GM18861 (cell line): ENCODE data around the gene YPEL3.
"Not testable (repeated sequence)": the region's sequence is repeated elsewhere in the genome, so short reads cannot be mapped to it uniquely, and the experiment has no call there.

Experiments
- ATAC-seq: cut with Tn5 transposase; IDR thresholded peaks from one replicate; pipeline ENCODE4 v1.9.1; 2021; ENCODE audit not compliant: unreplicated experiment

YPEL3 gene

DNA sequence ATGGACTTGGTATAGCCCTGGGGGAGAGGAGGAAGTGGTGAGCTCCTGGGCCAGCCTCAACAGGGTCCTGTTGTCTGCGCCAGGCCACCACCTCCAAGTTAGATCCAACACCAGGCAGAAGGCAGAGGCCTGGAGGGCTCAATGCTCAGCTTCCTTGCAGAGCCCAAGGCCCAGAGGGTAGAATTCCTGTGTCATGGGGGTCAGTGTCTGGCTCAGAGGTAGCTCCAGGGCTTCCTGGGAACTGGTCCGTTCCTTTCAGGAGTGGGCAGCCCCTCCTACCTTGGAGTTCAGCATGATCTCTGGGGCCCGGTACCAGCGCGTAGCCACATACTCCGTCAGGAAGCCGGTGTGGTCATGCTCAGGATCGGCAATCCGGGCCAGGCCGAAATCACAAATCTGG, 21.8 kb upstream of the YPEL3 start:
- no peak for ATAC-seq

DNA sequence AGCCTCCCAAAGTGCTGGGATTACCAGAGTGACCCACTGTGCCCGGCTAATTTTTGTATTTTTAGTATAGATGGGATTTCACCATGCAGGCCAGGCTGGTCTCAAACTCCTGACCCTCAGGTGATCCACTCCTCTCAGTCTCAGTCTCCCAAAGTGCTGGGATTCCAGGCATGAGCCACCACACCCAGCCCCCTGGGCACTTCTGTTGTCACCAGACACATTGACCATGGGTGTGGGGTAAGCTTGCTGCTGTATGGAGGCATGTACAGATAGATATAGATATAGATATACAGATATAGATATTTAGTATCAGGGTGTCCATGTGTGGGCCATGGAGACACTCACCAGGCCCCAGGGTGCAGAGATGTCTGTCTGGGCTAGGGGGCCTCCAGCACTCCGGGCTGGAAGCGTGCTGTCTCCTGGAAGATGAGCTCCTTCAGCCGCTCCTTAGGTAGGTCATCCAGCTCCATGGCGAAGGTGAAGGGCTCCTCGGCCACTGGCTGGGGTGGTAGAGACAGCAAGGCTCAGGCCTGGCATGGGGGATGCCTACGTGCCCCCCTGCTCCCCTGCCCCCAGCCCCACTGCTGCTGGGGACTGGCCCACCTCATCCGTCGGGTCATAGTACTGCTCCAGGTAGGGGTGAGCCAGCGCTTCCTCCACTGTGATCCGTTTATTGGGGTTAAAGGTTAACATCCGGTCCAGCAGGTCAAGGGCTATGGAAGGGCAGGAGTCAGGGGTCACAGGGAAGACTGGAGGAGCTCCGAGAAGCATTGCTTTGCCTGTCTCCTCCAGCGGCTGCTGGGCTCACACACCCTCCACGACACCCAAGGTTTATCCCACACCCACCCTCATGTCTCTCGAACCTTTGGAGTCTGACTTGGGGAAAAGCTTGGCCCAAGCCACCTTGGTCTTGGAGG, 20.5 kb upstream of the YPEL3 start:
- ATAC-seq, result no peak

DNA sequence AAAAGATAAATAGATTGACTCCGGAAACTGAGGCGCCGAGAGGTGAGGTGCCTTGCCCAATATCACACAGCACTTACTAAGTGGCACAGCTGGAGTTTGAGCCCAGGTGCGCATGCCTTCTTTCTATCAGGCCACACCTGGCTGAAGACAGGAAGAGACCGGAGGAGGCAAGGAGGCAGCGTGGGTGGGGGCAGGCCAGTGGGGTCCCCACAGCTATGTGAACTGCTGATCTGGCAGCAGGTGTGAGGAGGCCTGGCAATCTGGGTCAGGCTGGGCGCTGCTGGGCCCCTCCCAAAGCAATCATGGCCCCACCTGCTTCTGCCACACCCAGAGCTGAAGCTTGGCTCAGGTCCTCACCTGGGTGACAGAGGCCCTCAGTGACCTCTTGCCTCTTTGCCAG, 19.2 kb upstream of the YPEL3 start:
- ATAC-seq, result no peak

DNA sequence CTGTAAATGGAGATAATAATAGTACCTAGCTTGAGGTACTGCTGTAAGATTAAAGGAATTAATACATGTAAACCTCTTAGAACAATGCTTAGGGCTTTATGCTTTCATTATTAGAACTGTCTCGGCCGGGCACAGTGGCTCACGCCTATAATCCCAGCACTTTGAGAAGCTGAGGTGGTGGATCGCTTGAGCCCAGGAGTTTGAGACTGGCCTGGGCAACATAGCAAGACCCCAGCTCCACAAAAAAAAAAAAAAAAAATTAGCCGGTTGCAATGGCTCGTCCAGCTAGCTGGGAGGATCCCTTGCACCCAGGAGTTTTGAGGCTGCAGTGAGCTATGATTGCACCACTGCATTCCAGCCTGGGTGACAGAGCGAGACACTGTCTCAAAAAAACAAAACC, 18.8 kb upstream of the YPEL3 start:
- not testable (repeated sequence) for ATAC-seq

DNA sequence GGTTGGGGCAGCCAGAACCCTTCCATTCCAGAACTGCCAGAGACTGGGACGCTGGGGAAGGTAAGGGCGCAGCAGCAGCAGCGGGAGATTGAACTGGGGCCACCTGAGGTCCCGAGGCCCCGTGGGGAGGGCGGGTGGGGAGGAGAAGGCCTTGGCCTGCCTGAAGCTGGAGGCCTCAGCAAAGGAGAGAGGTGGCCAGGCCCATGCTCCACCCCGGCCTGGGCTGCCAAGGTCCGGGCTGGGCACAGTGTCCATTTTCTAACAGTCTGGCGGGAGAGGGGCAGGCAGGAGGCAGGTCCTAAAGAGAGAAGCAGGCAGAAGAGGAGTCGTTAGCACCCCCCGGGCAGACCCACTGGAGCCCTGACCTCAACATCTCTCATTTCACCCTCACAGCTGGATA, 18.4 kb upstream of the YPEL3 start:
- ATAC-seq, result no peak

DNA sequence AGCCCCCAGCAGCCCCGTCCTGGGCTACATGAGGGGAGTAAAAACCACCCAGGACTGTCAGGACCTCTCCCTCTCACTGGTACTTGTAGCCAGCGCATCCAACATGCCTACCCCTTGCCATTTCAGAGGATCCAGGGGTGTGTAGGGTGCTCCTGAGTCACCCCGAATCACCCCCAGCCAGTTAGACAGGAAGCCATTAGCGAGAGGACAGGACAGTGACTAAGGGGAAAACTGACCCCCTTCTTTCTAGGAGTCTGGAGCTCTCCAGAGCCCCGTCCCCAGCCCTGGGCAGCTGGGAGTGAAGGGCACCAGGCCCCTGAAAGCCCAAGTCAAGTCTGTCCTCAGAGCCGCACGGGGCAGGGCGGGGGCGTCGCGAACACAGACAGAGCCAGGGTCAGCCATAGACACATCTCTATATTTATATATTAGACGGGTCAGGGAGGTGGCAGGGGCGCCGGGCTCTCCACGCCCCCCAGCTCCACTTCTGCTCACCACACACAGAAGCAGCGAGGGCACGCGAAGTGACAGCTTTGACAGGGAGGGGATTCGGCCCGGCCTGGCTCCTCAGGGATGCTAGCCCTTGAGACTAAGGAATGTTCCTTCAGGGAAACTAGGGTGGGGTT, 17.8 kb upstream of the YPEL3 start:
- ATAC-seq, result no peak

DNA sequence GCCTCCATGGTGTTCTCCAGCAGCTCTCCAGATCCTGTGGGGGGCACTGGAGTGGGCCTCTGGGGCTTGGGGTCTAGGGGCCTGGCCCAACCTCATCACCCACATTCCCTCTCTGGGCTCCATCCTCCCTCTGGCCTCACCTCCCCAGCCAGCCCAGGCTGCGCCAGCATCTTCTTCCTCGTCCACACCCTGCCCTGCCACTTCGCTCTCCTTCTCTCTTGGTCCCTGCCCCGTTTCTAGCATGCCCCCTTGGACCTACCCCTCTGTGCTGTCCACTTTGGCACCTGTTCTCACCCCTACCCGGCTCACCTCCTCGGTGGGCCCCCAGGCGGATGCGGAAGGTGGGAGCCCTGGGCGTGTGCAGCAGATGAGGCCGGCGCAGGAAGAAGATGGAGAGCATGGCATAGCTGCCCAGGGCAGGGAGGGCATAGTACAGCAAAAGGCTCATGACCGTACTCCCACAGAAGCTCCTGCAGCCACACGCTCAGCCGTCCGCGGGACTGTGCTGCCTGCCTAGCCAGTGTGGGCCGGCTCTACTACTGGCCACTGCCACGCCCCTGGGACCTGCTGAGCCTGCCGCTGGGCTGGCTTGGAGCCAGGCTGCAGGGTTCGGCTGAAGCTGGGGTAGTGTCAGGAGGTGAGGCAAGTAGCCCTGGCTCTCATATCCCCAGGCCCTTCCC, 17.2 kb upstream of the YPEL3 start, which contains the start of gene GDPD3:
Gene GDPD3, minus strand, starts transcription at position 507 of the 680 bp plus-strand sequence. Its CDS starts 59 bp downstream, at position 448.
- no peak for ATAC-seq

DNA sequence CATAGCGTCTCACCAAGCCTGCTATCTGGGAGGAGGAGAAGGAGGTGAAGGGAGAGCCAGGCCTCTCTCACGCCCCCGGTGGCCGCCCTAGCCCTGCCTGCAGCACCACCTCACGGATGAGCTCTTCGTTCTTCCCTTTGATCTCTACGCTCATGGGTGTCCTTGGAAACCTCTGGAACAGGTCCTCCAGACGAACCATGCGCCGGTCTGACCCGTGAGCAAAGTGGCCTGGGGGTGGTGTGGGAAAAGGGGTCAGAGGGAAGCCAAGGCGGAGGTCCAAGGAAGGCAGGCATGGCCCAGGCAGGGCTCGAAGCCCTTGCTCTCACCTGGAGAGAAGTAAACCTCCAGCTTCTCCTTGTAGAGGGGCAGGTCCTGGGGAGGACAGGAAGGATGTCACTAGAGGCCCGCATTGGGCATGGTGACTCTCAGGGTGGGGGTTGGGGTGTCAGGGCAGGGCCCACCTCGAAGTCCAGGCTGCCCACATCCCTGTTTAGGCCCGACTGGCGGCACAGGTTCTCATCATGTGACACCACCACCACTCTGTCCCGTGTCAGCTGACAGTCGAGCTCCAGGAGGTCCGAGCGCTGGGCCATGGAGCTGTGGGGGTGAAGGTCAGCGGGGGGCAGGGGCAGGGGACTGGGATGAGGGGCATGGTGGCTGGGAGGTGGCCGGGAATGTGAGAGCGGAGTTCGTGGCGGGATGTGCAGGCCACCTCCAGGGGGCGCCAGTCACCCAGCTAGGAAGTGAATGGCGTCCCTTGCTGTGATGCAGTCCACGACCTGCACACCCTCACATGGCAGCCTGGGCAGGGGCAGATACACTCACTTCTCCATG, 16.4 kb upstream of the YPEL3 start:
- ATAC-seq, result no peak

DNA sequence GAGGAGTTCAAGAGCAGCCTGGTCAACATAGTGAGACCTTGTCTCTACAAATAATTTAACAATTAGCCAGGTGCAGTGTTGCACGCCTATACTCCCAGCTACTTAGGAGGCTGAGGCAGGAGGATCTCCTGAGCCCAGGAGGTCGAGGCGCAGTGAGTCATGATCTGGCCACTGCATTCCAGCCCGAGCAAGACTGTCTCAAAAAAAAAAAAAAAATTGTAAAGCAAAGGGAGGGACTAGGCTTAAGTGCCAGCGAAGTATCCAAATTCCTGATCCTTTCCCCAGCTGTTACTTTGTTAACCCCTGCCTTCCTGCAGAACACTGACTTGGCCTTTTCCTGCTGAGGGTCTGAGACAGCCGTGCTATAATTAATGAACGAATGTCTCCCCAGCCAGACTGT, 14.6 kb upstream of the YPEL3 start:
- no peak for ATAC-seq

DNA sequence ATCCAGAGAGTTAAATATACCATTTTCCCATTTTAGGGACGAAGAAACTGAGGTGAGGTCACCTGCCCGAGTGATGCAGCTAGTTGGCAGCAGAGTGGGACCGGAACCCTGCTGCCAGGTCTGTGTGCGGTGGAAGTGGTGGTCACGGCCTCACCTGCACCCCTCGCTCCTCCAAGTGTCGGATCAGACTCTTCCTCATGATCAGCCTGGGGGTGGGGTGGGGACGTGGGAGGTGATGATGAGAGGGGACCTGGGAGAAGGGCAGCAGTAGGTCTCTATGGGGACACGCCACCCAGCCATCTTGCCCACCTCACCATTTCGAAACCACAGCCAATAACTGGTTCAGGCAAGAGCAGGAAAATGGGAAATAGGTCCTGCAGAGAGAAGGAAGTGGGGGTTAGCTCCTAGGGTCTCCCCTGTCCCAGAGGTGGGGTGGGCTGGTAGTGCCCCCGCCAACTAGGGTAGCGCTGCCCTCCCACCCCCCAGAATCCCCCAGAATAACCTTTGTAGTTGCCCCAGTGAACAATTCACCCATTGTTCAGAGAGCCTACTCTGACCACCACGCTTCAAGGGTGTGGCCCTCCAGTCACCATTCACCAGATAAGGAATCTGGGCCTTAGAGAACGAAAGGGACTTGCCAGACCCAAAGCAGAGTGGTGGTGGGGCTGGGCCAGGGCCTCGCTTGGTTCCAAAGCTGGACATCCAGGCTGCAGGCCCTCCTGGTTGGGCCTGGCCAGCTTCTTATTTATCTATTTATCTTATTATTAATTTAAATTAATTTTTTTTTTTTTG, 12.2 kb upstream of the YPEL3 start:
- no peak for ATAC-seq

DNA sequence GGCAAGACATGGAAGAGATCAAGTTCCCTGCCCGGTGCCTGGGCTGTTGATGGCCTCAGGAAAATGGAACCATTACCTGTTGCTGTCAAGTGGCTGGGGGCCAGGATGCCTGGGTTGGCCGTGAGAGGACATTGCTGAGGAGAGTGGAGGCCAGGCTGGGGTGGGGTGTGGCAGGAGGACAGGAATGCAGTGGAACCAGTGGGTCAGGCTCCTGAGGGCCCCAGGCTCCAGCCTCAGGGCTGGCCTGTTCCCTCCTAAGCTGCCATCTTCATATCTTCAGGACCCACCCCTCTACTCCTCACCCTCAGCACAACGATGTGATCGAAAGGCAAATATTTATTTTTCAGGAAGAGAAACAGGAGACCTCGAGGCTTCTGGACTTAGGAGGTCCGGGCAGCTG, 8.5 kb upstream of the YPEL3 start:
- ATAC-seq, result no peak

DNA sequence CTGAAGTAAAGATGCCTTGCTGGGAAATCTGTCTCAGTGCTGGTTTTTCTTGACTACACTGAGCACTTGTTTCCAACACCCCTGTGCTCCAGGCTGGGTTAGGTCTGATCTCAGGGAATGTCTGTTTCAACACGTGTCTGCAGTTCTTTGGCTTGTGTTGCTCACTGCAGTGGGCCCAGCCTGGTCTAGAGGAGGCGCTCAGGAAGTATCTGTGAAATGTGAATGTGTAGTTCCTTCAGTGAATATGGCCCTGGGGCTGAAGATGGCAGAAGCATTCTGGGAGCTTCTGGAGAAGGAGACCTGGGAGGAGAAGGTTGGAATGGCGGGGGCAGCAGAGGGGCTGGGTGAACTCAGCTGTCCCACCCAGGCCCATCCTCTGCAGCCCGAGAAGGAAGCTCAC, 8.1 kb upstream of the YPEL3 start:
- ATAC-seq, result no peak

DNA sequence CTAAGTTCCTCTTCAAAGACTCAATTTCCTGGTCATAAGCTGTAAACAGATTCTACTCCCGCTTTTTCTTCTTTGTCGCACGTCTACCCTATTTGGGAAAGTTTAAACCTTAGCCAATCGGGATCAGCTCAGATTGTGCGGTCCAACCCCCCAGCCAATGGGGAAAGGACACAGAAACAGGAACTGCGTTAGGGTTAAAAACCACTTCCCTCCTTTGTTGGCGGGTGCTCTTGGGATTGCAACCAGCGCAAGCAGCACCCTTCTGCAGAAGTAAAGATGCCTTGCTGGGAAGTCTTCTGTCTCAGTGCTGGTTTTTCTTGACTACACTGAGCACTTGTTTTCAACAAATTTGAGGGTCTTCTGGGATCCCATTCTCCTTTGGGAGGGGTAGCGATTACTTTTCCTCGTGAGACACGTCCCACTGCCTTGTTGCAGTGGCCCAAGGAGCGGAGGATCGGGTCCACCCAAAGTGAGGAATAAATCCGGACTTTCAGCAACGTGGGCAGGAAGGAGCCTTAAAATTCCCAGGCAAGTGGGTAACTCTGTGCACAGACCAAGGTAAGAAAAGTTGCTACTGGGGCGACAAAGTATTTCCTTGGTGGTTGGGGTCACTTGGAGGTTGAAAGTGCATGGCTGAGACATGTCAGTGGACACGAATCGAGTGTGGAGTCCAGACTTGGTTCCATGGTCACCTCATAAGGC, 1.0 kb upstream of the YPEL3 start:
- ATAC-seq, result no peak

DNA sequence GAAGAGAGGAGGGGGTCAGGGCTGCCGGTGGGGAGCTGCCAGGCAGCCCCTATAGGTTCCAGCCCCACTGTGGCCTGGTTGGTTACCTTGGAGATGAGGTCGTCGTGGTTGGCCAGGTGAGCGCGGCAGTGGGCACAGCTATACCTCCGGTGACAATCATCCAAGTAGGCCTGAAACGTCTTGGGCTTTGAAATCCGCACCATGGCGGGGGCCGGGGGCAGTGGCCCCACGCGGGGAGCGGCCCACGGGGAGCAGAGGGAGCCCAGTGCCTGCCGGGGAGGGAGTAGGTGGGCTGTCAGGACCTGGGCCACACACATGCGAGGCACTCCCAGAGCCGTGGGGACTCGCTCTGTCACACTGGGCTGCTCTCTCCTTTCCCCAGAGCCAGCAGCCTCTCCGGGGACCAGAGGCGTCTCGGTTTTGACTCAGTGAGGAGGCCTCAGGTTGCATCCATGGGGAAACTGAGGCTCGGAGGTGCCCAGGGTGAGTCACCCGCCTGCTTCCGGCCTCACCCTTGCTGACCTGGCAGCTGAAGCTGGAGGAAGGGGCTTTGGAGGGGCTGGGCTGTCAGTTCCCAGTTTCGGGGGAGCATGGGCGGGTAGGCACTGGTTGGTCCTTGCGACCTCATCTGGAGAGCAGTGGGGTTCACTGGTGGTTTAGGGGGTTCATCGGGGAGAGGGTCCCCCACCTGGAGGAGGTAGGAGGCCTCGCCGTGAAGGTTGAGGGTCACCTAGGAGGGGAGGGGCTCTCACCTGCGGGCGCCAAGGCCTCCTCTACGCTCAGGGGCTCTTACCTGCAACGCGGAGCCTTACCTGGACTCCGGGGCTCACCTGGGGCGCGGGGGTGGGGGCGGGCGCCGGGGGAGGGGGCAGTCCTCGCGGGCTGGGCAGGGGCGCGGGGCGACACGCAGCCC, 591 bp downstream of the YPEL3 start:
- ATAC-seq, result no peak

DNA sequence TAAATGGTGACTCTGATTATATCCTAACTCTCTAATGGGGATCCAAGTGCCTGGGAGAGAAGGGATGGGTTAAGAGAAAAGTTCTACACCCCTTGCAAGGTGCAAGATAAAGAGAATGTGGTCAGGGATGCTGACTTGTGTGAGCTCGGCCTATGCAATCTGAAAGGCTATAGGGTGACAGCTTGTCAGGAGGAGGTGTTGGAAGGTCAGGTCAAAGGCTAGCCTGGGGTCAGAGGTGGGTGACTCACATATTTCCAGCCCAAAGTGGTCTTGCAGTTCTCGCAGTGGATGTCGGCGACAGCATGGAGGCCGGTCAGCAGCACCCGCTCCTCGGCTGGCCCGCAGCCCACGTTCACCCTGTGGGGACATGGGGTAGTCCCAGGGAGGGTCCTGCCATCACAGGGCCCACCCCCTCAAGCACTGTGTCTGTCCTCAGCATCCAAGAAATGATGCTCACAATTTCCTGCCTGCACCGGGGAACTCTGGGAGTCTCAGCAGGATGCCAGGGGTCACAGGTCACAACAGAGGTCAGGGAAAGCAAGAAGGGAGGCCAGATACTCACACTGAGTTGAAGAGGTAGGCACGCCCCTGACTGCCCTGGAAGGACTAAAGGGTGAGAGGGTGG, 1.4 kb downstream of the YPEL3 start:
- no peak for ATAC-seq

DNA sequence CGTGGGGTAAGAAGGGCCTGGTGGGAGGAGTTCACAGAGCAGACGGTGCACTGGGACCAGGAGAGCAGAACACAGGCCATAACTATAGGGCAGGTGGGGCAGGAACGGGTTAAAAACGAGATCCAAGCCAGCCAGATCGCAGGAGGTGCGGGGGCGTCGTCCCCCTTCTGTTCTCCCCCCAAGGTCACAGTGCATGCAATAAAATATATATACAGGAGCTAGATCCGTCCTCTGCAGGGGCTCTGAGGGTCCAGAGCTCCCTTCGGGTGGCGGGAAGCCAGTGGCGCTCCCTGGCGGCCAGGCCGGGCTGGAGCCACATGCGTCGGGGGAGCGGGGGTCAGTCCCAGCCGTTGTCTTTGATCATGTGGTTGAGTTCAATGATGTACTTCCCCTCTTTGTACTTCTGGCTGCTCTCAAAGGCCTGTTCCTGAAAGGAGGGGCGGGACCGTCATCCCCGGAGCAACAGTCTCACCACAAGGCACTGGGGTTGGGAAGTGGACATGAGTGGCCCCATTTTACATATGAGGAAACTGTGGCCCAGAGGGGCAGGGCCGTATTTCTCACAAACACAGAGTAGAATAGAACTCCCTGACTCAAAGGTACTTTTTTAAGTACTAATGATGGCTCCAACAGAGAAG, 3.5 kb downstream of the YPEL3 start:
- ATAC-seq, result peak; percentile 28
